BLaER1 (cell line): ENCODE results near the gene NID2.

Experiments
- H3K27ac ChIP-seq: shearing (Covaris generic); formaldehyde crosslinking; 2 replicates; pipeline ENCODE4 v1.8.1; 2022
- H3K27me3 ChIP-seq: shearing (Covaris generic); formaldehyde crosslinking; 2 replicates; pipeline ENCODE4 v1.8.1; 2022
- H3K36me3 ChIP-seq: shearing (Covaris generic); formaldehyde crosslinking; 2 replicates; pipeline ENCODE4 v1.8.1; 2022
- H3K4me1 ChIP-seq: shearing (Covaris generic); formaldehyde crosslinking; 2 replicates; pipeline ENCODE4 v1.8.1; 2022
- H3K4me2 ChIP-seq: shearing (Covaris generic); formaldehyde crosslinking; 2 replicates; pipeline ENCODE4 v1.8.1; 2022
- H3K4me3 ChIP-seq: shearing (Covaris generic); formaldehyde crosslinking; 2 replicates; pipeline ENCODE4 v1.8.1; 2022
- H3K9ac ChIP-seq: shearing (Covaris generic); formaldehyde crosslinking; 2 replicates; pipeline ENCODE4 v1.8.1; 2022
- H3K9me3 ChIP-seq: shearing (Covaris generic); formaldehyde crosslinking; 2 replicates; pipeline ENCODE4 v1.8.1; 2022
- H4K20me1 ChIP-seq: shearing (Covaris generic); formaldehyde crosslinking; 2 replicates; pipeline ENCODE4 v1.8.1; 2022
- Cebpa-rat ChIP-seq: shearing (Covaris generic); IDR thresholded peaks from 2 replicates; pipeline ENCODE4 v1.8.1; 2022

The NID2 gene

GRCh38 chr14:52010173-52010693 is 58.6 kb downstream of the NID2 start:
- Histone ChIP-seq H3K27me3 (no peaks in the 10 kb centered on the region), H3K4me2 (no peak overlapping the region), H3K9ac (no peak overlapping the region), H3K36me3 (peaks cover 88% of the 10 kb centered on the region), H3K4me1 (peaks cover 40% of the 10 kb centered on the region), H3K4me3 (no peak overlapping the region), H3K27ac (peak overlapping the region; percentile 86; the same call in 1 of the 2 replicates), H3K9me3 (no peaks in the 10 kb centered on the region), H4K20me1 (peaks cover 13% of the 10 kb centered on the region; the same call in 1 of the 2 replicates)
- no peak for TF ChIP-seq Cebpa-rat

GRCh38 chr14:52008136-52008535 is 60.7 kb downstream of the NID2 start:
- Histone ChIP-seq H4K20me1 (peaks cover 14% of the 10 kb centered on the region), H3K27me3 (no peaks in the 10 kb centered on the region), H3K4me2 (no peak overlapping the region), H3K9me3 (no peaks in the 10 kb centered on the region), H3K4me1 (peaks cover 19% of the 10 kb centered on the region), H3K4me3 (no peak overlapping the region), H3K9ac (no peak overlapping the region), H3K27ac (no peak overlapping the region), H3K36me3 (peaks cover 92% of the 10 kb centered on the region)
- TF ChIP-seq Cebpa-rat: no peak

GRCh38 chr14:52007637-52008036 is 61.2 kb downstream of the NID2 start:
- Histone ChIP-seq H3K9me3 (no peaks in the 10 kb centered on the region), H3K4me1 (peaks cover 14% of the 10 kb centered on the region), H3K27ac (no peak overlapping the region), H3K4me2 (no peak overlapping the region), H4K20me1 (peaks cover 14% of the 10 kb centered on the region), H3K4me3 (no peak overlapping the region), H3K27me3 (no peaks in the 10 kb centered on the region), H3K9ac (no peak overlapping the region), H3K36me3 (peaks cover 97% of the 10 kb centered on the region)
- TF ChIP-seq Cebpa-rat: no peak

GRCh38 chr14:52007211-52007610 is 61.6 kb downstream of the NID2 start:
- H3K9ac ChIP-seq: no peak overlapping the region
- no peak overlapping the region for H3K4me2 ChIP-seq
- peaks cover 10% of the 10 kb centered on the region for H3K4me1 ChIP-seq
- peaks cover 99% of the 10 kb centered on the region for H3K36me3 ChIP-seq
- H3K4me3 ChIP-seq: no peak overlapping the region
- peaks cover 14% of the 10 kb centered on the region for H4K20me1 ChIP-seq
- TF ChIP-seq Cebpa-rat: no peak
- no peaks in the 10 kb centered on the region for H3K27me3 ChIP-seq
- H3K9me3 ChIP-seq: no peaks in the 10 kb centered on the region
- no peak overlapping the region for H3K27ac ChIP-seq

- Histone ChIP-seq H3K4me3 (no peak overlapping the region), H3K36me3 (peaks cover 99% of the 10 kb centered on the region)
- no peak for TF ChIP-seq Cebpa-rat
Measured at GRCh38 chr14:52006361-52006760, 62.5 kb downstream of the NID2 start.

GRCh38 chr14:52005625-52006024 is 63.2 kb downstream of the NID2 start:
- no peak for TF ChIP-seq Cebpa-rat

More at GRCh38 chr14:52006361-52006760, 62.5 kb downstream of the NID2 start:
- Histone ChIP-seq H4K20me1 (peaks cover 14% of the 10 kb centered on the region), H3K4me1 (peaks cover 1% of the 10 kb centered on the region), H3K27ac (no peak overlapping the region), H3K9me3 (no peaks in the 10 kb centered on the region), H3K9ac (no peak overlapping the region), H3K27me3 (no peaks in the 10 kb centered on the region), H3K4me2 (no peak overlapping the region)

GRCh38 chr14:52003324-52003723 is 65.5 kb downstream of the NID2 start:
- no peak overlapping the region for H3K4me3 ChIP-seq
- no peak overlapping the region for H3K9ac ChIP-seq
- no peaks in the 10 kb centered on the region for H3K27me3 ChIP-seq
- no peak for TF ChIP-seq Cebpa-rat
- H4K20me1 ChIP-seq: peaks cover 14% of the 10 kb centered on the region
- H3K4me1 ChIP-seq: no peaks in the 10 kb centered on the region
- H3K27ac ChIP-seq: no peak overlapping the region
- H3K4me2 ChIP-seq: no peak overlapping the region
- H3K36me3 ChIP-seq: peaks cover 94% of the 10 kb centered on the region
- H3K9me3 ChIP-seq: no peaks in the 10 kb centered on the region

More at GRCh38 chr14:52005625-52006024, 63.2 kb downstream of the NID2 start:
- Histone ChIP-seq H3K4me2 (no peak overlapping the region), H3K9me3 (no peaks in the 10 kb centered on the region), H3K36me3 (peaks cover 99% of the 10 kb centered on the region), H3K9ac (no peak overlapping the region), H3K4me1 (no peaks in the 10 kb centered on the region), H3K27ac (no peak overlapping the region), H3K27me3 (no peaks in the 10 kb centered on the region), H3K4me3 (no peak overlapping the region), H4K20me1 (peaks cover 14% of the 10 kb centered on the region)

GRCh38 chr14:52002542-52002941 is 66.3 kb downstream of the NID2 start:
- peaks cover 18% of the 10 kb centered on the region for H4K20me1 ChIP-seq
- no peak overlapping the region for H3K9ac ChIP-seq
- no peak overlapping the region for H3K4me2 ChIP-seq
- H3K27me3 ChIP-seq: no peaks in the 10 kb centered on the region
- H3K9me3 ChIP-seq: no peaks in the 10 kb centered on the region
- no peak overlapping the region for H3K4me3 ChIP-seq
- H3K36me3 ChIP-seq: peaks cover 87% of the 10 kb centered on the region
- H3K27ac ChIP-seq: no peak overlapping the region
- no peaks in the 10 kb centered on the region for H3K4me1 ChIP-seq
- no peak for TF ChIP-seq Cebpa-rat

GRCh38 chr14:52000696-52001095 is 68.2 kb downstream of the NID2 start:
- Histone ChIP-seq H3K36me3 (peaks cover 79% of the 10 kb centered on the region), H3K9ac (no peak overlapping the region), H3K27me3 (no peaks in the 10 kb centered on the region), H4K20me1 (peaks cover 25% of the 10 kb centered on the region), H3K4me1 (no peaks in the 10 kb centered on the region; the same call in 1 of the 2 replicates), H3K27ac (no peak overlapping the region), H3K4me3 (no peak overlapping the region), H3K9me3 (no peaks in the 10 kb centered on the region), H3K4me2 (no peak overlapping the region)
- TF ChIP-seq Cebpa-rat: no peak

GRCh38 chr14:52000019-52000582 is 68.8 kb downstream of the NID2 start:
- Histone ChIP-seq H3K4me2 (no peak overlapping the region), H3K9ac (no peak overlapping the region), H3K9me3 (no peaks in the 10 kb centered on the region), H3K4me1 (peaks cover 3% of the 10 kb centered on the region), H3K36me3 (peaks cover 79% of the 10 kb centered on the region), H3K4me3 (no peak overlapping the region), H4K20me1 (peaks cover 26% of the 10 kb centered on the region), H3K27ac (no peak overlapping the region), H3K27me3 (no peaks in the 10 kb centered on the region)
- TF ChIP-seq Cebpa-rat: no peak
